ENCODE measurements around the gene C19orf73.

- TF ChIP-seq CTCF (IDR thresholded peaks at IDR 0.05) (no peak), POLR2A (IDR thresholded peaks at IDR 0.05) (no peak)
Measured at GRCh38 chr19:49150944-49151243, 32.0 kb upstream of the C19orf73 start.

Measured in esophagus squamous epithelium (tissue), 4 donors.